Chondrocyte (in vitro differentiated cells): Measurements from ENCODE around the gene NR1D2. TPM values are rescaled to one million over a fixed set of nuclear protein-coding genes. Genes with fewer than 3 reads are reported as not detected.

ENCODE experiments used
- DNase-seq: peaks from one replicate; pipeline ENCODE4 v3.0.0; 2021; ENCODE audit warnings: mixed read lengths, low spot score
- H3K27ac Mint-ChIP-seq: one replicate; pipeline ENCODE4 v1.8.0; 2021; ENCODE audit warnings: mild to moderate bottlenecking, moderate library complexity, mixed read lengths; ENCODE audit not compliant: unreplicated experiment
- H3K27me3 Mint-ChIP-seq: 2 replicates; pipeline ENCODE4 v1.8.0; 2021; ENCODE audit warnings: low read depth, mixed read lengths
- H3K36me3 Mint-ChIP-seq: 2 replicates; pipeline ENCODE4 v1.8.0; 2021; ENCODE audit warnings: low read depth, mixed read lengths
- H3K4me1 Mint-ChIP-seq: 2 replicates; pipeline ENCODE4 v1.8.0; 2021; ENCODE audit warnings: low read depth, mild to moderate bottlenecking, mixed read lengths
- H3K4me3 Mint-ChIP-seq: one replicate; pipeline ENCODE4 v1.8.0; 2021; ENCODE audit warnings: mild to moderate bottlenecking, moderate library complexity, mixed read lengths; ENCODE audit not compliant: unreplicated experiment
- H3K9me3 Mint-ChIP-seq: 2 replicates; pipeline ENCODE4 v1.8.0; 2021; ENCODE audit warnings: low read depth, mixed read lengths
- CTCF ChIP-seq: fragments of 200-600 bp; sonication (generic); IDR thresholded peaks from 2 replicates; pipeline ENCODE4 v1.5.0; 2021; ENCODE audit warnings: antibody characterized with exemption, mild to moderate bottlenecking, moderate library complexity
- total RNA-seq: library from RNA; stranded (reverse); gene quantifications from 3 replicates; pipeline ENCODE4 v1.2.1, GENCODE V29; 2021

Gene NR1D2
- total RNA-seq, 1 donor from 2014 or later, result 19.6 TPM

- DNase-seq, result no peak
- peaks cover 41% of the 10 kb centered on the region for H3K4me1 Mint-ChIP-seq
Observed at GRCh38 chr3:23953523-23953922, 8.4 kb downstream of the NR1D2 start.

DNA sequence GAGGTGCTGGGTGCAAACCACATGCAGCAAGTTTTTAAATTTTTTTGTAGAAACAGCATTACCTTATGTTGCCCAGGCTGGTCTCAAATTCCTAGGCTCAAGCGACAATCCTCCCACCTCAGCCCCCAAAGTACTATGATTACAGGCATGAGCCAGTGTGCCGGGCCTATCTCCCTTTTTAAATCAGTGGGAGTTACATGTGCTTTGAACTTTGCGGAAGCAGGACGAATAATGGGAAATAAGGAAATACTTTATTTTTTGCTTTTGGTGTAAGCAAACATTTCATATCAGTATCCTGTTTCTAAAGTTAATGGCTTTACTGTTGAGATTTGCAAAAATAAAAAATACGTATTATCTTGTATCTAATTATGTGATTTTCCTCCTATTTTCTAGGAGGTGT is 9.1 kb downstream of the NR1D2 start:
- peaks cover 46% of the 10 kb centered on the region for H3K4me1 Mint-ChIP-seq
- TF ChIP-seq CTCF, result no peak
- no peaks in the 10 kb centered on the region for H3K9me3 Mint-ChIP-seq
- H3K4me3 Mint-ChIP-seq, result no peak overlapping the region
- H3K36me3 Mint-ChIP-seq, result peaks cover 3% of the 10 kb centered on the region
- H3K27ac Mint-ChIP-seq, result no peak overlapping the region
- no peaks in the 10 kb centered on the region for H3K27me3 Mint-ChIP-seq
- no peak for DNase-seq

More at GRCh38 chr3:23953523-23953922, 8.4 kb downstream of the NR1D2 start:
- H3K9me3 Mint-ChIP-seq, result no peaks in the 10 kb centered on the region
- peaks cover 3% of the 10 kb centered on the region for H3K36me3 Mint-ChIP-seq
- no peaks in the 10 kb centered on the region for H3K27me3 Mint-ChIP-seq
- no peak for TF ChIP-seq CTCF
- no peak overlapping the region for H3K27ac Mint-ChIP-seq
- H3K4me3 Mint-ChIP-seq, result no peak overlapping the region

GRCh38 chr3:23956701-23957100 is 11.6 kb downstream of the NR1D2 start:
- Mint-ChIP-seq H3K4me1 (peaks cover 30% of the 10 kb centered on the region), H3K9me3 (no peaks in the 10 kb centered on the region), H3K27ac (no peak overlapping the region), H3K4me3 (no peak overlapping the region), H3K36me3 (peaks cover 3% of the 10 kb centered on the region), H3K27me3 (no peaks in the 10 kb centered on the region)
- no peak for DNase-seq
- TF ChIP-seq CTCF, result no peak

- no peak for DNase-seq
- TF ChIP-seq CTCF, result no peak
- H3K27ac Mint-ChIP-seq, result peak overlapping the region; percentile 90
- H3K9me3 Mint-ChIP-seq, result no peaks in the 10 kb centered on the region
- H3K4me3 Mint-ChIP-seq, result peak overlapping the region; percentile 7
- no peaks in the 10 kb centered on the region for H3K27me3 Mint-ChIP-seq
- H3K36me3 Mint-ChIP-seq, result peaks cover 12% of the 10 kb centered on the region
- H3K4me1 Mint-ChIP-seq, result peaks cover 26% of the 10 kb centered on the region
Observed at GRCh38 chr3:23959135-23959900, 14.2 kb downstream of the NR1D2 start.

- Mint-ChIP-seq H3K4me3 (no peak overlapping the region), H3K36me3 (peaks cover 16% of the 10 kb centered on the region), H3K4me1 (peaks cover 37% of the 10 kb centered on the region), H3K9me3 (no peaks in the 10 kb centered on the region), H3K27me3 (no peaks in the 10 kb centered on the region), H3K27ac (peak overlapping the region; percentile 8)
- no peak for TF ChIP-seq CTCF
- no peak for DNase-seq
Observed at GRCh38 chr3:23960649-23961048, 15.6 kb downstream of the NR1D2 start.
